H9 (cell line): ENCODE data around the gene ADI1. TPM values are rescaled to one million over a fixed set of nuclear protein-coding genes. Genes with fewer than 3 reads are reported as not detected.

ENCODE experiments used
- DNase-seq: peaks from one replicate; pipeline ENCODE4 v3.0.0-alpha.2; 2017
- H2AFZ ChIP-seq: one replicate; pipeline ENCODE4 v1.6.1; 2013; ENCODE audit warnings: mild to moderate bottlenecking, low read length, control low read depth, moderate library complexity
- H2AK5ac ChIP-seq: 2 replicates; pipeline ENCODE4 v1.6.1; 2013; ENCODE audit warnings: low read length, control low read depth, mixed read lengths; ENCODE audit not compliant: insufficient read length
- H2BK120ac ChIP-seq: one replicate; pipeline ENCODE4 v1.6.1; 2013; ENCODE audit warnings: low read depth, mild to moderate bottlenecking, low read length, control low read depth, inconsistent platforms; ENCODE audit not compliant: poor library complexity, severe bottlenecking
- H2BK12ac ChIP-seq: 2 replicates; pipeline ENCODE4 v1.6.1; 2013; ENCODE audit warnings: low read length, control low read depth, mixed read lengths, low read depth; ENCODE audit not compliant: insufficient read length
- H2BK15ac ChIP-seq: 2 replicates; pipeline ENCODE4 v1.6.1; 2013; ENCODE audit warnings: low read depth, low read length, control low read depth
- H2BK20ac ChIP-seq: one replicate; pipeline ENCODE4 v1.6.1; 2013; ENCODE audit warnings: low read depth, mild to moderate bottlenecking, low read length, control low read depth, inconsistent platforms; ENCODE audit not compliant: poor library complexity, severe bottlenecking
- H2BK5ac ChIP-seq: 2 replicates; pipeline ENCODE4 v1.6.1; 2013; ENCODE audit warnings: low read length, control low read depth, mixed read lengths; ENCODE audit not compliant: insufficient read length
- H3K14ac ChIP-seq: 2 replicates; pipeline ENCODE4 v1.6.1; 2013; ENCODE audit warnings: low read length, control low read depth; ENCODE audit not compliant: insufficient read depth
- H3K18ac ChIP-seq: 2 replicates; pipeline ENCODE4 v1.6.1; 2013; ENCODE audit warnings: low read depth, mild to moderate bottlenecking, mixed read lengths, low read length, control low read depth; ENCODE audit not compliant: insufficient read length
- H3K23ac ChIP-seq: 2 replicates; pipeline ENCODE4 v1.6.1; 2013; ENCODE audit warnings: low read length, control low read depth, mixed read lengths, low read depth; ENCODE audit not compliant: insufficient read length
- H3K23me2 ChIP-seq: 2 replicates; pipeline ENCODE4 v1.6.1; 2013; ENCODE audit warnings: low read depth, mild to moderate bottlenecking, mixed read lengths, low read length, control low read depth; ENCODE audit not compliant: insufficient read length, poor library complexity, severe bottlenecking
- H3K27ac ChIP-seq: 2 replicates; pipeline ENCODE4 v1.5.1; 2013; ENCODE audit warnings: low read length, control low read depth, mixed read lengths, low read depth; ENCODE audit not compliant: insufficient read length
- H3K27me3 ChIP-seq: 2 replicates; pipeline ENCODE4 v1.6.1; 2013; ENCODE audit warnings: low read length, control low read depth, inconsistent platforms; ENCODE audit not compliant: insufficient read depth
- H3K4ac ChIP-seq: 2 replicates; pipeline ENCODE4 v1.6.1; 2013; ENCODE audit warnings: low read depth, mild to moderate bottlenecking, control low read depth, inconsistent platforms, low read length, moderate library complexity
- H3K4me1 ChIP-seq: 2 replicates; pipeline ENCODE4 v1.6.1; 2013; ENCODE audit warnings: low read length, control low read depth, inconsistent platforms; ENCODE audit not compliant: insufficient read depth
- H3K4me2 ChIP-seq: 2 replicates; pipeline ENCODE4 v1.6.1; 2013; ENCODE audit warnings: low read length, control low read depth, mixed read lengths; ENCODE audit not compliant: insufficient read length, insufficient read depth
- H3K56ac ChIP-seq: 2 replicates; pipeline ENCODE4 v1.6.1; 2013; ENCODE audit warnings: low read depth, mild to moderate bottlenecking, mixed read lengths, low read length, control low read depth; ENCODE audit not compliant: insufficient read length
- H3K79me1 ChIP-seq: 2 replicates; pipeline ENCODE4 v1.6.1; 2013; ENCODE audit warnings: low read depth, mild to moderate bottlenecking, moderate library complexity, low read length, control low read depth, inconsistent platforms; ENCODE audit not compliant: insufficient read depth, poor library complexity, severe bottlenecking
- H3K79me2 ChIP-seq: 2 replicates; pipeline ENCODE4 v1.6.1; 2013; ENCODE audit warnings: low read length, control low read depth, inconsistent platforms; ENCODE audit not compliant: insufficient read depth
- H3K9ac ChIP-seq: 2 replicates; pipeline ENCODE4 v1.6.1; 2013; ENCODE audit warnings: low read length, control low read depth, mixed read lengths; ENCODE audit not compliant: insufficient read length; ENCODE audit errors: extremely low read depth
- H3K9me3 ChIP-seq: one replicate; pipeline ENCODE4 v1.6.1; 2013; ENCODE audit warnings: low read depth, low read length, inconsistent platforms; ENCODE audit not compliant: control insufficient read depth
- H3T11ph ChIP-seq: one replicate; pipeline ENCODE4 v1.6.1; 2013; ENCODE audit warnings: mild to moderate bottlenecking, low read length, control low read depth, inconsistent platforms
- H4K20me1 ChIP-seq: one replicate; pipeline ENCODE4 v1.6.1; 2013; ENCODE audit not compliant: control insufficient read depth, insufficient read length, insufficient read depth
- H4K5ac ChIP-seq: 2 replicates; pipeline ENCODE4 v1.6.1; 2013; ENCODE audit warnings: low read depth, mild to moderate bottlenecking, mixed read lengths, low read length, control low read depth; ENCODE audit not compliant: insufficient read length
- H4K8ac ChIP-seq: replicated peaks from 2 replicates; pipeline ENCODE4 v1.6.1; 2013; ENCODE audit warnings: low read length, control low read depth, mixed read lengths, low read depth; ENCODE audit not compliant: insufficient read length
- H4K91ac ChIP-seq: 2 replicates; pipeline ENCODE4 v1.6.1; 2013; ENCODE audit warnings: low read depth, mild to moderate bottlenecking, moderate library complexity, mixed read lengths, low read length, control low read depth; ENCODE audit not compliant: insufficient read length
- H3K27ac Mint-ChIP-seq, 3 experiments: 2 replicates in 2 of 3; 3 replicates in 1 of 3; pipeline ENCODE4 v1.8.0; 2020 to 2021; ENCODE audit warnings: mixed read lengths in 3 of 3, mild to moderate bottlenecking in 1 of 3, moderate library complexity in 1 of 3
- H3K27me3 Mint-ChIP-seq: 2 replicates; pipeline ENCODE4 v1.8.0; 2021; ENCODE audit warnings: low read depth, mild to moderate bottlenecking, moderate library complexity, mixed read lengths
- H3K36me3 Mint-ChIP-seq, 3 experiments: 2 replicates in 2 of 3; 3 replicates in 1 of 3; pipeline ENCODE4 v1.8.0; 2020 to 2021; ENCODE audit warnings: low read depth in 3 of 3, mixed read lengths in 3 of 3; ENCODE audit not compliant: insufficient read depth in 1 of 3
- H3K4me1 Mint-ChIP-seq, 2 experiments: 2 replicates each; pipeline ENCODE4 v1.8.0; 2020; ENCODE audit warnings: mixed read lengths in 2 of 2
- H3K4me3 Mint-ChIP-seq, 2 experiments: 2 replicates in 1 of 2; 3 replicates in 1 of 2; pipeline ENCODE4 v1.8.0; 2020 to 2021; ENCODE audit warnings: mild to moderate bottlenecking in 2 of 2, mixed read lengths in 2 of 2, moderate library complexity in 1 of 2
- H3K9me3 Mint-ChIP-seq, 2 experiments: 2 replicates in 1 of 2; 3 replicates in 1 of 2; pipeline ENCODE4 v1.8.0; 2020; ENCODE audit warnings: mild to moderate bottlenecking in 2 of 2, mixed read lengths in 2 of 2, moderate library complexity in 1 of 2
- WGBS: extraction: QIAGEN DNeasy Blood & Tissue Kit; methylation state at CpG from one replicate; pipeline ENCODE4 v1.1.7; 2013; ENCODE audit warnings: missing lambda C conversion rate, low lambda C conversion rate, mixed read lengths; ENCODE audit not compliant: insufficient read length; ENCODE audit errors: extremely low coverage; 5-methylcytosine and 5-hydroxymethylcytosine counted together
- total RNA-seq: library from RNA; stranded (reverse); gene quantifications from 2 replicates; pipeline ENCODE4 v1.2.1, GENCODE V29; 2021
- TF ChIP-seq, protein P1 (sequence below): fragments of 200-600 bp; sonication (generic); conservative IDR thresholded peaks from 3 replicates; pipeline ENCODE4 v1.8.0; 2021; ENCODE audit warnings: antibody characterized with exemption, mild to moderate bottlenecking

ADI1 gene
- total RNA-seq, 1 experiment from 2014 or later, result 23.4 TPM

GRCh38 chr2:3494984-3495666 lies 24.2 kb downstream of the ADI1 start:
- H3K27me3 ChIP-seq, result no peaks in the 10 kb centered on the region
- no peak overlapping the region for H3K27ac ChIP-seq
- H2BK12ac ChIP-seq, result no peak overlapping the region
- H3K79me1 ChIP-seq, result no peaks in the 10 kb centered on the region
- no peak overlapping the region for H3K18ac ChIP-seq
- no peak overlapping the region for H4K8ac ChIP-seq
- TF ChIP-seq, protein P1, sequence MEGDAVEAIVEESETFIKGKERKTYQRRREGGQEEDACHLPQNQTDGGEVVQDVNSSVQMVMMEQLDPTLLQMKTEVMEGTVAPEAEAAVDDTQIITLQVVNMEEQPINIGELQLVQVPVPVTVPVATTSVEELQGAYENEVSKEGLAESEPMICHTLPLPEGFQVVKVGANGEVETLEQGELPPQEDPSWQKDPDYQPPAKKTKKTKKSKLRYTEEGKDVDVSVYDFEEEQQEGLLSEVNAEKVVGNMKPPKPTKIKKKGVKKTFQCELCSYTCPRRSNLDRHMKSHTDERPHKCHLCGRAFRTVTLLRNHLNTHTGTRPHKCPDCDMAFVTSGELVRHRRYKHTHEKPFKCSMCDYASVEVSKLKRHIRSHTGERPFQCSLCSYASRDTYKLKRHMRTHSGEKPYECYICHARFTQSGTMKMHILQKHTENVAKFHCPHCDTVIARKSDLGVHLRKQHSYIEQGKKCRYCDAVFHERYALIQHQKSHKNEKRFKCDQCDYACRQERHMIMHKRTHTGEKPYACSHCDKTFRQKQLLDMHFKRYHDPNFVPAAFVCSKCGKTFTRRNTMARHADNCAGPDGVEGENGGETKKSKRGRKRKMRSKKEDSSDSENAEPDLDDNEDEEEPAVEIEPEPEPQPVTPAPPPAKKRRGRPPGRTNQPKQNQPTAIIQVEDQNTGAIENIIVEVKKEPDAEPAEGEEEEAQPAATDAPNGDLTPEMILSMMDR, result no peak
- no peak overlapping the region for H3K14ac ChIP-seq
- H3K9ac ChIP-seq, result no peak overlapping the region
- Mint-ChIP-seq H3K27me3 (no peaks in the 10 kb centered on the region), H3K27ac (peak overlapping the region in 1 of 3 experiments; percentile 87; a peak in 1 of 7 replicates), H3K9me3 (no peaks in the 10 kb centered on the region), H3K4me1 (peaks cover 13 to 17% of the 10 kb centered on the region in 2 experiments), H3K4me3 (no peak overlapping the region), H3K36me3 (peaks cover 0 to 24% (median 8%) of the 10 kb centered on the region in 3 experiments; a peak in 4 of 7 replicates)
- no CpG with 5 or more reads among the region's 13 CpGs for WGBS
- H3K56ac ChIP-seq, result no peak overlapping the region
- H3K23me2 ChIP-seq, result no peaks in the 10 kb centered on the region
- H3K4me2 ChIP-seq, result no peak overlapping the region
- no peaks in the 10 kb centered on the region for H4K20me1 ChIP-seq
- H2BK5ac ChIP-seq, result no peak overlapping the region
- DNase-seq, result no peak
- no peaks in the 10 kb centered on the region for H3K79me2 ChIP-seq
- H3K4me1 ChIP-seq, result no peaks in the 10 kb centered on the region
- H4K5ac ChIP-seq, result no peak overlapping the region
- H2BK120ac ChIP-seq, result no peak overlapping the region
- H3K4ac ChIP-seq, result no peak overlapping the region
- no peak overlapping the region for H4K91ac ChIP-seq
- H2AFZ ChIP-seq, result no peak overlapping the region
- no peak overlapping the region for H2BK20ac ChIP-seq
- no peak overlapping the region for H3T11ph ChIP-seq
- no peaks in the 10 kb centered on the region for H3K9me3 ChIP-seq
- no peak overlapping the region for H2BK15ac ChIP-seq
- no peak overlapping the region for H3K23ac ChIP-seq
- H2AK5ac ChIP-seq, result no peak overlapping the region
